ENCODE measurements around the gene SYNM.
A peak's percentile ranks its signal among the peaks of the same experiment; 100 is the strongest.
"Not testable (repeated sequence)": the region's sequence is repeated elsewhere in the genome, so short reads cannot be mapped to it uniquely, and the experiment has no call there.

SYNM gene, protein sequence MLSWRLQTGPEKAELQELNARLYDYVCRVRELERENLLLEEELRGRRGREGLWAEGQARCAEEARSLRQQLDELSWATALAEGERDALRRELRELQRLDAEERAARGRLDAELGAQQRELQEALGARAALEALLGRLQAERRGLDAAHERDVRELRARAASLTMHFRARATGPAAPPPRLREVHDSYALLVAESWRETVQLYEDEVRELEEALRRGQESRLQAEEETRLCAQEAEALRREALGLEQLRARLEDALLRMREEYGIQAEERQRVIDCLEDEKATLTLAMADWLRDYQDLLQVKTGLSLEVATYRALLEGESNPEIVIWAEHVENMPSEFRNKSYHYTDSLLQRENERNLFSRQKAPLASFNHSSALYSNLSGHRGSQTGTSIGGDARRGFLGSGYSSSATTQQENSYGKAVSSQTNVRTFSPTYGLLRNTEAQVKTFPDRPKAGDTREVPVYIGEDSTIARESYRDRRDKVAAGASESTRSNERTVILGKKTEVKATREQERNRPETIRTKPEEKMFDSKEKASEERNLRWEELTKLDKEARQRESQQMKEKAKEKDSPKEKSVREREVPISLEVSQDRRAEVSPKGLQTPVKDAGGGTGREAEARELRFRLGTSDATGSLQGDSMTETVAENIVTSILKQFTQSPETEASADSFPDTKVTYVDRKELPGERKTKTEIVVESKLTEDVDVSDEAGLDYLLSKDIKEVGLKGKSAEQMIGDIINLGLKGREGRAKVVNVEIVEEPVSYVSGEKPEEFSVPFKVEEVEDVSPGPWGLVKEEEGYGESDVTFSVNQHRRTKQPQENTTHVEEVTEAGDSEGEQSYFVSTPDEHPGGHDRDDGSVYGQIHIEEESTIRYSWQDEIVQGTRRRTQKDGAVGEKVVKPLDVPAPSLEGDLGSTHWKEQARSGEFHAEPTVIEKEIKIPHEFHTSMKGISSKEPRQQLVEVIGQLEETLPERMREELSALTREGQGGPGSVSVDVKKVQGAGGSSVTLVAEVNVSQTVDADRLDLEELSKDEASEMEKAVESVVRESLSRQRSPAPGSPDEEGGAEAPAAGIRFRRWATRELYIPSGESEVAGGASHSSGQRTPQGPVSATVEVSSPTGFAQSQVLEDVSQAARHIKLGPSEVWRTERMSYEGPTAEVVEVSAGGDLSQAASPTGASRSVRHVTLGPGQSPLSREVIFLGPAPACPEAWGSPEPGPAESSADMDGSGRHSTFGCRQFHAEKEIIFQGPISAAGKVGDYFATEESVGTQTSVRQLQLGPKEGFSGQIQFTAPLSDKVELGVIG (N-terminal part only)

DNA sequence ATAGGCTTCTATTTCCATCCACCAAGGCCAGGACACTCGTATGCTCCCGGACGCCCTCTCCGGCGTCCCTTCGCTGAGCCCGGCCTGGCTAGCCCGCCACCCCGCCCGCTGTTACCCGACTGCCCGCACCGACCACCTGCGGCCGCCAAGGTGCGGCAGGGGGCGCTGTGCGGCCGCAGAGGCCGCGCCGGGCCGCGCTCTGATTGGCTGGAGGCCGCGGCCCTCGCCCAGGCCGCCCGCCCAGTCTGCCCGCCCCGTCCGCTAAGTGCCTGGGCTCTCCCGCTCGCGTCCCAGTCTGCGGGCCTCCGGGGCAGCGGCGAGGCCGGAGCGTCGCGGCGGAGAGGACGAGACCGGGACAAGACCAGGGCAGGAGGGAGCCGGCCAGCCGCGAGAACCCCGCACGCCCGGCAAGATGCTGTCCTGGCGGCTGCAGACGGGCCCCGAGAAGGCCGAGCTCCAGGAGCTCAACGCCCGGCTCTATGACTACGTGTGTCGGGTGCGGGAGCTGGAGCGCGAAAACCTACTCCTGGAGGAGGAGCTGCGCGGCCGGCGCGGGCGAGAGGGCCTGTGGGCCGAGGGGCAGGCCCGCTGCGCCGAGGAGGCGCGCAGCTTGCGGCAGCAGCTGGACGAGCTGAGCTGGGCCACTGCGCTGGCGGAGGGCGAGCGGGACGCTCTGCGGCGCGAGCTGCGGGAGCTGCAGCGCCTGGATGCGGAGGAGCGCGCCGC is at the start of gene SYNM:
SYNM (plus strand) TSS at position 293 of the 726 bp plus-strand sequence; CDS start at position 413, 120 bp downstream.
- Mint-ChIP-seq H3K4me3 (peak within 1 kb of the TSS; percentile 66), H3K9me3 (no peaks in the 10 kb centered on the region), H3K4me1 (peaks cover 3% of the 10 kb centered on the region), H3K27ac (no peak within 1 kb of the TSS), H3K36me3 (no peaks in the 10 kb centered on the region), H3K27me3 (peaks cover 24% of the 10 kb centered on the region)
- DNase-seq (ENCODE audit: low spot score in 2 of 2) (peak; percentile 4 to 41), ATAC-seq (ENCODE audit: low read depth) (peak; percentile 51)

DNA sequence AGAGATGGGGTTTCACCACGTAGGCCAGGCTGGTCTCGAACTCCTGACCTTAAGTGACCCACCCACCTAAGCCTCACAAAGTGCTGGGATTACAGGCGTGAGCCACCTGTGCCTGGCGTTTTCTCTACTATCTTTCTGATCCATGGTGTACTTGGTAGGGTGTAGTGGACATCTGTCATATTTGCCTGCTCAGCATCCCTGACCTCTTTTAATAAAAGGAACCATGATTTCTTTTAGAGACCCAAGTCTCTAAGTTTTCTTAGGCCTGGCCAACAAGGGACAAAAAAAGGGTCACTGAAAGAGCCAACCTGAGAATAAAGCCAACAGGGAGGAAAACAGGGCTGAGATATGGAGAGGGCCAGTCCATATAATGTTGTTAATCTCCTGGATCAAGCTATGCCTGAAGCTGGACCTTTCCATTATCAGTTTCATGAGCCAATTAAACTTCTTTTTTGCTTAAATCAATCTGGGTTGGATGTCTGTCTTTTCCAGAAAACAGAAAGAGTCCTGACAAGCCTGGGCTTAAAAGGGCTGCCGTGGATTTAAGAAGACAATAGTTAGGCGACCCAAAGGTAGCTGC is 49.2 kb upstream of the SYNM start:
- Mint-ChIP-seq H3K9me3 (peaks cover 2% of the 10 kb centered on the region), H3K36me3 (no peaks in the 10 kb centered on the region), H3K4me3 (no peak overlapping the region), H3K27ac (no peak overlapping the region), H3K4me1 (peaks cover 3% of the 10 kb centered on the region), H3K27me3 (peaks cover 7% of the 10 kb centered on the region)
- DNase-seq (ENCODE audit: low spot score in 2 of 2) = no peak
- ATAC-seq (ENCODE audit: low read depth) = no peak

DNA sequence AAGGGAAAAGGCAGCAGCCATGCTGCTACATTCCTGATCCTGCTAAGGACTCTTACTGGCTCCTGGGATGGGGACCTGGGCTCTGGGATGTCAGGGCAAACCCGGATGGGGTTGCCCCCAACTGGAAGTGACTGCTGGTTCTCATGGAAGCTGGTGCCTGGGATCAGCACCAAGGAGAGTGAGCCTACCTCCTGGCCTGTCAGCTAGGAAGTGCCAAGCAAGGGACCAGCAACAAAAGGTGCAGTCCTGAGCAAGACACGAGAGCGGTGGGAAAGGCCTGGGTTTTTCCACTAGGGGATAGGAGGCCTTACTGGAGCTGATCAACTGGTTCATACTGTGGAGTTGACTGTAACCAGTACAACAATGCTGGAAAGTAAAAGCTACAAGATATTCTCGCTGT is 47.9 kb upstream of the SYNM start:
- no peaks in the 10 kb centered on the region for H3K36me3 Mint-ChIP-seq
- H3K27me3 Mint-ChIP-seq = peaks cover 15% of the 10 kb centered on the region
- H3K4me1 Mint-ChIP-seq = peaks cover 3% of the 10 kb centered on the region
- ATAC-seq (ENCODE audit: low read depth) = no peak
- no peak overlapping the region for H3K27ac Mint-ChIP-seq
- no peak overlapping the region for H3K4me3 Mint-ChIP-seq
- H3K9me3 Mint-ChIP-seq = peaks cover 2% of the 10 kb centered on the region
- DNase-seq (ENCODE audit: low spot score in 2 of 2) = no peak

DNA sequence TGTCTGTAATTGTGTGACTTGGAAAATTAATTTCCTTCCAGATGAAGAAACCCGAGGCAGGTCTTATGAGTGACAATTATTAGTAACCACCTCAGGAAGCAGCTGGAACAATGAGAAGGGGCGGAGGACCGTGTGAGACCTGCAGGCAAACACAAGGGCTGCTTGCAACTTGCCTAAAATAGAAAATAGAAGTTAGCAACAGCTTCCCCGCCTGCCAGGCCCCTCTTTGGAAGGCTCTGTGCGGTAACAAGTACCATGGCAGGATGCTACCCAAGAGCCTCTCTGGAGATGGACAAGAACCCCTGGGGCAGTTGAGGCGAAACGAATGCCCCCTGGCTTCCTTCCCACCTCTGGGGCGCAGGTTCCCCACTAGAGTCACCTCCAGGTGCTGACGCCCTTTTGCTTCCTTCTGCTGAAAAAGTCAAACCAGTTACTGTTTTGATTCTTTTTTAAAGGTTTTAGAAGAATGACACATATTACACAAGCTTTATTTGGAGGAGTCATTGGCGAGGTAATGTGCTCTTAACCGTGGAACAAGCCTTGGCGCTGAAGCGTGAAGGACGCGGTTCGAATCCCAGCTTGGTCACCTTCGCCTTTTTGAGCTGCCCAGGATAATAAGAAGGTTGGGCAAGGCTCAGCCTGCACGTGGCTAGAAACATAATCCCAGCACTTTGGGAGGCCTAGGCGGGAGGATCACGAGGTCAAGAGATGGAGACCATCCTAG is 47.0 kb upstream of the SYNM start:
- H3K27ac Mint-ChIP-seq = no peak overlapping the region
- no peak for ATAC-seq (ENCODE audit: low read depth)
- DNase-seq (ENCODE audit: low spot score in 2 of 2) = no peak
- H3K9me3 Mint-ChIP-seq = peaks cover 2% of the 10 kb centered on the region
- peaks cover 15% of the 10 kb centered on the region for H3K27me3 Mint-ChIP-seq
- no peaks in the 10 kb centered on the region for H3K36me3 Mint-ChIP-seq
- H3K4me1 Mint-ChIP-seq = peaks cover 3% of the 10 kb centered on the region
- peak overlapping the region; percentile 62 for H3K4me3 Mint-ChIP-seq

DNA sequence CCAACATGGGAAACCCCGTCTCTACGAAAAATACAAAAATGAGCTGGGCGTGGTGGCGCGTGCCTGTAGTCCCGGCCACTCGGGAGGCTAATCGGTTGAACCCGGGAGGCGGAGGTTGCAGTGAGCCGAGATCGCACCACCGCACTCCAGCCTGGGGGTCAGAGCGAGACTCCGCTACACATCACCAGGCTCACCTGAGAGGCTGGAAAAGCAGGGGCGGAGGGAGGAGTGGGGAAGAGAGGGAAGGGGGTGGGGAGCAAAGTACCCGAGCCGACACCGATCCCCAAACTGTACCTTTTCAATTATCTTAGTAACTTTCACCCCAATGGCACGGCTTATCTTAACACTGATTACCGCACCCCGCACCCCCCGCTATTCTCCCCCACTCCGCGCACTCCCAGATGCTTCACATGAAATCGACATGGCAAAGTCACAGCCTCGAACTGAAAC is 46.4 kb upstream of the SYNM start:
- H3K36me3 Mint-ChIP-seq = no peaks in the 10 kb centered on the region
- no peaks in the 10 kb centered on the region for H3K9me3 Mint-ChIP-seq
- no peak overlapping the region for H3K27ac Mint-ChIP-seq
- H3K4me3 Mint-ChIP-seq = peak overlapping the region; percentile 70
- H3K4me1 Mint-ChIP-seq = peaks cover 3% of the 10 kb centered on the region
- DNase-seq (ENCODE audit: low spot score in 2 of 2) = no peak
- peaks cover 13% of the 10 kb centered on the region for H3K27me3 Mint-ChIP-seq
- no peak for ATAC-seq (ENCODE audit: low read depth)

DNA sequence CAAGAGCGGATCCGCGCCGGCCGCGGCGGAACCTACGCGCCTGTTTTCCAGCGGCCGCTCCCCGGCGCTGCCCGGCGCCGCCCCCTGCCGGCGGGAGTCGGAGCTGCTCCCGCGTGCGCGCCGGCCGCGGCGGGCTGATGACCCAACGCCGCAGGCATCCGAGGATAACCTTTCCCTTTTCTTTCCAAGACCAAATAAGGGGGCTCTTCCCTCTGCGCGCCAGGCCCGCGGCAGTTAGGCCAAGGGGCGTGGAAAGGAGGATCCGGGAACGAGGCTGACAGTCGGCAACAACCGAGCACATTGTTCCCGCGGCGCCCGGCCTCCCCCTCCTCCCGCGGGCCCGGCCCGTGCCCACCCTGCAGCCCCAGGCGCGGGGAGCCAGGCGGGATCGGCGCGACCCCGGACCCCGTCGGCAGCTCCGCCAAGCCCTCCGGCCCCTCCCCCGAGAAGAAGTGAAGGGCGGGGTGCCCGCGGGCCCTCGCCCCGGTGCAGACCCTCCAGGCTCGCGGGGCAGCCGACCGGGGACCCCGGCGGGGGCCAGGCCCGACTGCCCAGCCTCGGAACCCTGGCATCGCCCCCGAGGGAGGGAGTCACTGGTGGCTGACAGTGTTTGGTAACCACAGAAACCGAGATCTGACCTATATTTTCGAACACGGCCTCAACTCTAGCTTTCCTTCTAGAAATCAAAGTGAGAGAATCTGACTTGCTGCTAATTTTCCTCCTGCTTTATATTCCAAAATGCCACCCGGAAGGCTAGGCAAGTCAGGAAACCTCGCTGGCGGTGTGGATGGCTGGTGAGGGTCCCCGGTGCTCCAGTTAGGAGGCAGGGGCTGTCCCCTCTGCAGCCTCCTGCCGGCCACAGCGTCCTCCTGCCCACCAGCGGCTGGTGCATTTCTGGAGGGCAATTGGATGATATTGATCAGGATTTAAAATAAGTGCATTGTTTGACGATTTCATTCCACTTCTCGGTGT is 45.6 kb upstream of the SYNM start:
- Mint-ChIP-seq H3K4me1 (peaks cover 3% of the 10 kb centered on the region), H3K27me3 (peaks cover 15% of the 10 kb centered on the region), H3K27ac (no peak overlapping the region), H3K36me3 (no peaks in the 10 kb centered on the region), H3K4me3 (peak overlapping the region; percentile 67), H3K9me3 (no peaks in the 10 kb centered on the region)
- DNase-seq (ENCODE audit: low spot score in 2 of 2) (peak; percentile 26 to 52), ATAC-seq (ENCODE audit: low read depth) (peak; percentile 66)

DNA sequence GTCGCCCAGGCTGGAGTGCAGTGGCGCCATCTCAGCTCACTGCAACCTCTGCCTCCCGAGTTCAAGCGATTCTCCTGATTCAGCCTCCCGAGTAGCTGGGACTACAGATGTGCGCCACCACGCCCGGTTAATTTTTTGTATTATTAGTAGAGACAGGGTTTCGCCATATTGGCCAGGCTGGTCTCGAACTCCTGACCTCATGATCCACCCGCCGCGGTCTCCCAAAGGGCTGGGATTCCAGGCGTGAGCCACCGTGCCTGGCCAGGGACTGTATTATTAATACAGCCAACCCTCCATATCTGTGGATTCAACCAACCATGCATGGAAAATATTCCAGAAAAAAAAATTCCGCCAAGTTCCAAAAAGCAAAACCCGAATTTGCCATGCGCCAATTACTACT is 44.7 kb upstream of the SYNM start:
- not testable (repeated sequence) for H3K27ac Mint-ChIP-seq; ATAC-seq (ENCODE audit: low read depth)
- peaks cover 20% of the 10 kb centered on the region for H3K27me3 Mint-ChIP-seq

DNA sequence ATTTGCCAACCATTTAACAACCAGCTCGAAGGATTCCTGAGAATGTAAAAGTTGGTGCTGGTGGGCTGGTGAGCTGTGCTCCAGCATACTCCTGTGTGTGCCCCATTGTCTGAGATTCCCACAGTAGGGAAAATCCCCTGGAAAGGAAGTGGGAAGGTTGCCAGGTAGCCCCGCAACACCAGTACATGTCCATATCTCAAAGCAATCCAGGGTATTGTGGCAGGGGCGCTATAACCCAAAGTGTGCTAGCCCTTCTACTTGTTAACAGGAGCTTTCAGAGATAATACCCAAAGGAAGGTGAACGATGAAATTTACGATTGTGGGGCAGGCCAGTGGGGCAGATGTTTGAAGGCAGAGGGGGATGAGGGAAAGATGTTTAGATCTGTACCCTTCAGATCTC is 42.7 kb upstream of the SYNM start:
- H3K4me1 Mint-ChIP-seq = peaks cover 3% of the 10 kb centered on the region
- no peak for ATAC-seq (ENCODE audit: low read depth)

More for the DNA sequence above, 44.7 kb upstream of the SYNM start:
- H3K36me3 Mint-ChIP-seq; H3K4me3 Mint-ChIP-seq; H3K4me1 Mint-ChIP-seq; H3K9me3 Mint-ChIP-seq; DNase-seq (ENCODE audit: low spot score in 2 of 2): not testable (repeated sequence)

DNA sequence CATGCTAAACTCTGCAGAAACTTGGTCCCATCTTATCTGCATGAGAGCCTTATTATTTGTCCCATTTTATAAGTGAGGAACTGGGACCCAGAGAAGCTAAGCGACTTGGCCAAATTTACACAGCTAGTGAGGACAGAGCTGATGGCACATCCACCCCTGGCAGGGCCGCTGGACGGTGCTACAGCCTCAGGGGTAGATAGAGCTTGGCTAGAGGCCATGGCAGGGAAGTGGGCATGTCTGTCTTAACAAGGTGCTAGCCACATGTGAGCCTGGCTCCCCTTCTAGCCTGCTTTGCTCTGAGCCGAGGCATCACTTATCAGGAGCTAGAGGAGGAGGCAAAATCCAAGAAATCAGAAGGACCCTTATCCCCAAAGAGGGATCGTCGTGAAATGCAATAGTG is 36.7 kb upstream of the SYNM start:
- DNase-seq (ENCODE audit: low spot score in 2 of 2) (no peak), ATAC-seq (ENCODE audit: low read depth) (no peak)
- H3K4me3 Mint-ChIP-seq = no peak overlapping the region
- H3K27ac Mint-ChIP-seq = no peak overlapping the region
- H3K27me3 Mint-ChIP-seq = peaks cover 8% of the 10 kb centered on the region
- H3K36me3 Mint-ChIP-seq = no peaks in the 10 kb centered on the region
- no peaks in the 10 kb centered on the region for H3K9me3 Mint-ChIP-seq
- H3K4me1 Mint-ChIP-seq = no peaks in the 10 kb centered on the region

More for the DNA sequence above, 42.7 kb upstream of the SYNM start:
- H3K36me3 Mint-ChIP-seq = no peaks in the 10 kb centered on the region
- H3K9me3 Mint-ChIP-seq = no peaks in the 10 kb centered on the region
- H3K4me3 Mint-ChIP-seq = no peak overlapping the region
- no peak for DNase-seq (ENCODE audit: low spot score in 2 of 2)
- peaks cover 21% of the 10 kb centered on the region for H3K27me3 Mint-ChIP-seq
- H3K27ac Mint-ChIP-seq = no peak overlapping the region

DNA sequence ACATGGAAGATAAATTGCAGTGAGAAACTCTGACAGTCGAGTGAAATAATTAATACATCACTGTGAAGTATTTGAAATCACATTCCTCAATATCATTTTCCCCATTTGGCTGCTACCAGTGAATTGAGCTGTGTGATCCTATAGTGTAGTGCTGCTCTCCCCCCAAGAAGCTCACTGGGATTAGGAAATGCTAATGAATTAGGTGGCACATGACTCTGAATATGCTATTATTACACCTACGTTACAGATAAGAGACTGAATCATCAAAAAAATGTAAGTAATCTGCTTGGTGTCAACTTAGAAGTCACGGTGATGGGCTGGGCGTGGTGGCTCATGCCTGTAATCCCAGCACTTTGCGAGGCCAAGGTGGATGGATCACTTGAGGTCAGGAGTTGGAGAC is 34.7 kb upstream of the SYNM start:
- H3K4me1 Mint-ChIP-seq = peaks cover 2% of the 10 kb centered on the region
- ATAC-seq (ENCODE audit: low read depth) = no peak

DNA sequence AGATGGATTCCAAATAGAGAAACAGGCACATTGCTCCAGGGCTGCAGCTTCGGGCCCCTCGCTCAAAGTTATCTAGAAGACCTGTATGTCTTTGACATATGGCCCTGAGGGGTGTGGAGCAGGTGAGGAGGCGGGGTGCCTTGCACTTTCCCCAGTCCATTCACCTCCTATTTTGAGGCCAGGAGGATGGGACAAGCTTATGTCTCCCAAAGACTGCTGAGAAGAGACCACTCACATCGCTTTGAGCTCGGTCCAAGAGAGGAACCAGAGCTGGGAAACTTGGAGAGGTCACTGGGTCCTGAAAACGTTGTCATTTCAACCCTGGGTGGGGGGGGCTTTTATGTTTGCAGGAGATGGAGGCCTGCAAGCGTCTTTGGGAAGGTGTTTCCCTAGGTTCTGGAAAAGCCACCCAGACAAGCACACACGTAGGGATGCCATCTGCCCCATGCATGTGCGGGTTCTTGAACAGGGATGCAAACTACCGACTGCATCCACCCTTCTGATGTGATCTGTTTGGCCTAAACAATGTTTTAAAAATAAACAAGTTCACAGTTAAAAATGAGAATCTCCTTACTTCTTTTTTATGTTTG is 33.7 kb upstream of the SYNM start:
- H3K27ac Mint-ChIP-seq = no peak overlapping the region
- no peaks in the 10 kb centered on the region for H3K9me3 Mint-ChIP-seq
- H3K4me1 Mint-ChIP-seq = peaks cover 4% of the 10 kb centered on the region
- H3K36me3 Mint-ChIP-seq = no peaks in the 10 kb centered on the region
- H3K4me3 Mint-ChIP-seq = no peak overlapping the region
- DNase-seq (ENCODE audit: low spot score in 2 of 2) (no peak), ATAC-seq (ENCODE audit: low read depth) (no peak)
- H3K27me3 Mint-ChIP-seq = no peaks in the 10 kb centered on the region

More for the DNA sequence above, 34.7 kb upstream of the SYNM start:
- Mint-ChIP-seq H3K27me3 (peaks cover under 1% of the 10 kb centered on the region), H3K27ac (no peak overlapping the region), H3K9me3 (no peaks in the 10 kb centered on the region), H3K4me3 (no peak overlapping the region), H3K36me3 (no peaks in the 10 kb centered on the region)
- no peak for DNase-seq (ENCODE audit: low spot score in 2 of 2)

All from memory B cell (primary cell).